OCI-LY3 (cell line): Measurements from ENCODE around the gene POU2AF1.

Experiments
- H2AFZ ChIP-seq: fragments of 200-600, 300-600 bp; shearing (Covaris generic); 2 replicates; pipeline ENCODE4 v1.6.0; 2014; ENCODE audit warnings: antibody characterized with exemption, low read depth, low read length
- H3K27ac ChIP-seq: fragments of 200-600, 300-600 bp; sonication (generic); 2 replicates; pipeline ENCODE4 v1.5.1; 2014; ENCODE audit warnings: mild to moderate bottlenecking, low read length, moderate library complexity, mixed read lengths
- H3K27me3 ChIP-seq: fragments of 200-600, 300-600 bp; sonication (generic); 2 replicates; pipeline ENCODE4 v1.6.1; 2014; ENCODE audit warnings: low read depth, low read length, mixed read lengths
- H3K36me3 ChIP-seq: fragments of 200-600, 300-600 bp; sonication (generic); replicated peaks from 2 replicates; pipeline ENCODE3; 2014; ENCODE audit warnings: low read depth, low read length, mixed read lengths
- H3K4me1 ChIP-seq: fragments of 300-600, 200-600 bp; sonication (generic); 2 replicates; pipeline ENCODE4 v1.6.1; 2014; ENCODE audit warnings: low read length, mixed read lengths
- H3K4me2 ChIP-seq: fragments of 200-600, 300-600 bp; sonication (generic); 2 replicates; pipeline ENCODE4 v1.6.1; 2014; ENCODE audit warnings: low read length, mixed read lengths
- H3K4me3 ChIP-seq: fragments of 300-600, 200-600 bp; sonication (generic); 2 replicates; pipeline ENCODE4 v1.5.1; 2014; ENCODE audit warnings: antibody characterized with exemption, mild to moderate bottlenecking, low read length, moderate library complexity
- H3K79me2 ChIP-seq: fragments of 300-600, 200-600 bp; shearing (Covaris generic); 2 replicates; pipeline ENCODE4 v1.6.1; 2014; ENCODE audit warnings: mild to moderate bottlenecking, low read length, mixed read lengths
- H3K9ac ChIP-seq: fragments of 300-600, 200-600 bp; shearing (Covaris generic); 2 replicates; pipeline ENCODE4 v1.6.0; 2014; ENCODE audit warnings: mild to moderate bottlenecking, low read length, moderate library complexity
- H3K9me3 ChIP-seq: fragments of 200-600, 300-600 bp; shearing (Covaris generic); 2 replicates; pipeline ENCODE4 v1.6.1; 2014; ENCODE audit warnings: low read length, mixed read lengths; ENCODE audit not compliant: insufficient read depth
- H4K20me1 ChIP-seq: fragments of 200-600, 300-600 bp; sonication (generic); 2 replicates; pipeline ENCODE4 v1.6.1; 2016; ENCODE audit warnings: low read length, mixed read lengths; ENCODE audit not compliant: insufficient read depth
- CTCF ChIP-seq: fragments of 200-600, 300-600 bp; sonication (generic); IDR thresholded peaks from 2 replicates; pipeline ENCODE4 v1.5.1; 2014; ENCODE audit warnings: antibody characterized with exemption, low read length, low read depth
- EZH2phosphoT487 ChIP-seq: fragments of 200-600 bp; shearing (Covaris generic); IDR thresholded peaks from 2 replicates; pipeline ENCODE4 v1.6.1; 2018; ENCODE audit warnings: antibody characterized with exemption, mixed run types, low read depth

POU2AF1 gene

GRCh38 chr11:111384494-111384893 lies 5.4 kb upstream of the POU2AF1 start:
- Histone ChIP-seq H3K79me2 (peaks cover 16% of the 10 kb centered on the region), H3K4me1 (peaks cover 65% of the 10 kb centered on the region), H3K27me3 (no peaks in the 10 kb centered on the region), H3K9ac (no peak overlapping the region), H2AFZ (no peak overlapping the region), H3K4me3 (no peak overlapping the region), H4K20me1 (no peaks in the 10 kb centered on the region), H3K27ac (no peak overlapping the region), H3K4me2 (no peak overlapping the region), H3K9me3 (no peaks in the 10 kb centered on the region), H3K36me3 (peaks cover 7% of the 10 kb centered on the region)
- no peak for TF ChIP-seq CTCF
- no peak for TF ChIP-seq EZH2phosphoT487

- Histone ChIP-seq H3K4me2 (peak overlapping the region; percentile 25), H3K79me2 (peaks cover 37% of the 10 kb centered on the region), H2AFZ (no peak overlapping the region), H3K4me1 (peaks cover 50% of the 10 kb centered on the region), H3K36me3 (peaks cover 16% of the 10 kb centered on the region), H3K9me3 (no peaks in the 10 kb centered on the region), H3K4me3 (no peak overlapping the region), H3K27ac (peak overlapping the region; percentile 59), H3K9ac (no peak overlapping the region), H4K20me1 (no peaks in the 10 kb centered on the region), H3K27me3 (no peaks in the 10 kb centered on the region)
- TF ChIP-seq EZH2phosphoT487: no peak
- no peak for TF ChIP-seq CTCF
Observed at GRCh38 chr11:111382451-111382850, 3.4 kb upstream of the POU2AF1 start.

- Histone ChIP-seq H3K36me3 (peaks cover 38% of the 10 kb centered on the region), H4K20me1 (no peaks in the 10 kb centered on the region), H3K9ac (peak overlapping the region; percentile 96), H2AFZ (no peak overlapping the region; the same call in 1 of the 2 replicates), H3K79me2 (peaks cover 65% of the 10 kb centered on the region), H3K27me3 (no peaks in the 10 kb centered on the region), H3K9me3 (no peaks in the 10 kb centered on the region), H3K4me1 (peaks cover 76% of the 10 kb centered on the region), H3K27ac (peak overlapping the region; percentile 99), H3K4me3 (peak overlapping the region; percentile 85), H3K4me2 (peak overlapping the region; percentile 94)
- no peak for TF ChIP-seq EZH2phosphoT487
- no peak for TF ChIP-seq CTCF
Observed at GRCh38 chr11:111379602-111380136, 594 bp upstream of the POU2AF1 start.

GRCh38 chr11:111378185-111378860 lies 752 bp downstream of the POU2AF1 start:
- no peak overlapping the region for H2AFZ ChIP-seq
- H3K27me3 ChIP-seq: no peaks in the 10 kb centered on the region
- H3K27ac ChIP-seq: peak overlapping the region; percentile 99
- peaks cover 81% of the 10 kb centered on the region for H3K4me1 ChIP-seq
- H3K36me3 ChIP-seq: peaks cover 51% of the 10 kb centered on the region
- no peaks in the 10 kb centered on the region for H3K9me3 ChIP-seq
- H3K4me3 ChIP-seq: peak overlapping the region; percentile 85
- peaks cover 78% of the 10 kb centered on the region for H3K79me2 ChIP-seq
- peak overlapping the region; percentile 96 for H3K9ac ChIP-seq
- peak overlapping the region; percentile 94 for H3K4me2 ChIP-seq
- no peaks in the 10 kb centered on the region for H4K20me1 ChIP-seq
- TF ChIP-seq CTCF: no peak
- TF ChIP-seq EZH2phosphoT487: no peak
